Mucosa of stomach (tissue), 1 donor: ENCODE data around the gene FN1.

Source experiments
- H3K27me3 ChIP-seq: one replicate; pipeline ENCODE4 v1.7.0; 2013; ENCODE audit warnings: mild to moderate bottlenecking, low read length; ENCODE audit not compliant: control insufficient read depth, insufficient read depth
- H3K36me3 ChIP-seq: one replicate; pipeline ENCODE4 v1.7.0; 2013; ENCODE audit warnings: low read length; ENCODE audit not compliant: control insufficient read depth, insufficient read depth
- H3K4me1 ChIP-seq: one replicate; pipeline ENCODE4 v1.7.0; 2013; ENCODE audit warnings: mild to moderate bottlenecking, low read length; ENCODE audit not compliant: control insufficient read depth, insufficient read depth
- H3K4me3 ChIP-seq: one replicate; pipeline ENCODE4 v1.7.0; 2013; ENCODE audit warnings: low read length
- H3K9ac ChIP-seq: one replicate; pipeline ENCODE4 v1.7.0; 2013; ENCODE audit warnings: mild to moderate bottlenecking, low read length, moderate library complexity
- H3K9me3 ChIP-seq: one replicate; pipeline ENCODE4 v1.7.0; 2013; ENCODE audit warnings: mild to moderate bottlenecking, low read length, moderate library complexity; ENCODE audit not compliant: control insufficient read depth
- donor health status: Pancreatic carcinoma.

FN1 gene

DNA sequence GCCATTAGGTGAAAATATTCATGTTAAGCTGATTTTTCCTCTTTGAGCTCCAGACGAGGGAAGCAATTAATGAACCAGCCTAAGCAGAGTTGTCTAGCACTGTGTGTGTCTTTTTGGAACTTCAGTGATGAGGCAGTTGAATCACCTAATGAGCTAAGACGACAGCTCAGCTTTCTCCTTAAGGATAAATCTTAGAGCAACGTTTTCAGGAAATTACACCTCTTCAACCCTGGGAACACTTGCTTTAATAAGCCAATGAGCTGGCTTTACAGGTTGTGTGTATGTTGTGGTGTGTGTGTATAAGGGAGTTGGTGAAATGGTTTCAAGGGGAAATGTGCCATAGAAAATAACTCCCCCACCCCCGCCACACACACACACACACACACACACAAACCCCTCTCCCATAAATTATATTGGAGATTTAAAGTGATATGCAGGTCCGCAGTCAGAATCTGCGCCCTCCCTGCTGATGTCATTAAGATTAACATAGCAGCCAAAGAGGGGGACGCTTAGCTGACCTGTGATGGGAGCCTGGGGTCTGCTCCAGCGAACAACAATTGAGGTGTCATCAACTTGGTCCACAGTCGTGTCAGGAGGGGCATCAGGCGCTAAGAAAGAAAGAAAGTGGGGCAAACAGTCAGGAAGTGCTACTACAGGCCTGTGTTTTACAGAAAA, 28.1 kb downstream of the FN1 start:
- Histone ChIP-seq H3K4me1 (no peaks in the 10 kb centered on the region), H3K36me3 (no peaks in the 10 kb centered on the region), H3K9me3 (no peaks in the 10 kb centered on the region), H3K9ac (no peak overlapping the region), H3K27me3 (no peaks in the 10 kb centered on the region), H3K4me3 (no peak overlapping the region)

DNA sequence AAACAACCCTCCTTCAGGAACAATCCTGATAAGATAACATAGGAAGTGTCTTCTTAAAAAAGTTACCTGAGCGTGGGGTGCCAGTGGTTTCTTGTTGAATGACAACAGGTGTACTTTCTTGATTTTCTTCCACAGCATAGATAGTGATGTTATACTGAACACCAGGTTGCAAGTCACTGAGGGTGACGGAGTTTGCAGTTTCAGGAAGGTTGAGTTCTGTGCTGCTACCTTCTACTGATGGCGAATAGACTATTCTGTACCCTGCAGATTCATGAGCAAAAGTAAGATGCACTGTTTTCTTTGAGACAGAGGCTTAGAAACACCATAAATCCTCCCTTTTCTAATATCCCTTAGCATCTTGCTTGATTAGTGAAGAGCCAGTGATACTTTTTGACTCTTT, 28.8 kb downstream of the FN1 start:
- Histone ChIP-seq H3K9ac (no peak overlapping the region), H3K27me3 (no peaks in the 10 kb centered on the region), H3K4me3 (no peak overlapping the region), H3K4me1 (no peaks in the 10 kb centered on the region), H3K36me3 (no peaks in the 10 kb centered on the region), H3K9me3 (no peaks in the 10 kb centered on the region)

DNA sequence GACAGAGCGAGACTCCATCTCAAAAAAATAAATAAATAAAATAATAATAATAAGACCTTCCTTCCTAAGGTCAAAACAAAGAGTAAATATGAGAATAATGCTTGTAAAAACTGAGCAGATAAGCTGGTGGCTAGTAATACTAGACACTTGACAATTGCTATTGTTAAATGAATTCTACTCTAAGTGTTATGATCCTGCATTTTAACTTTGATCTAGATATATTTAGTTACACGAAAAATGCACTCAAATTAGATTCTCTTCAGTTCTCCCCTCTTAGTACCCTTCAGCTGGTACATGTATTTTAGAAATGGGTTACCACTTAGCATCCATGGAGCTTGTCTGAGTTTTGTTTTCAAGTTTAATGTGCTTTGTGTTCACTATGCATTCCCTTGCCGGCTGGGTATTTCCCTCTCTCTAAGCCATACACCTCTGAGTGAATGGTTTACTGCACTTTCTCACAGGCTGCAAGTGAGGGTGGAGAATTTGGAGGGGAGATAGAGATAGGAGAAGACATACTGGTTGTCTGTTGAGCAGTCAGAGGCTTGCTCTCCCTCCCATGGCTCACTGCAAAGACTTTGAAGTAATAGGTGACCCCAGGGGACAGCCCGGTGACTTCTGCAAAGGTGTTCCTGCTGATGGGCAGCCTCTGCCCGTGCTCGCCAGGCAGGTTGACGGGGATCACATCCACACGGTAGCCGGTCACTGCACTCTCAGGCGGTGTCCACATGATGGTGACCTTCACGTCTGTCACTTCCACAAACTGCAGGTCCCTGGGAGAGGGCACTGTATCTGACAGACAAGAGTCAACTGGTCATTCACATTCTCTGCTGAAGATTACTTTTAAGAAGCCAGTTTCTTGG, 29.9 kb downstream of the FN1 start:
- Histone ChIP-seq H3K4me1 (no peaks in the 10 kb centered on the region), H3K27me3 (no peaks in the 10 kb centered on the region), H3K4me3 (no peak overlapping the region), H3K36me3 (no peaks in the 10 kb centered on the region), H3K9ac (no peak overlapping the region), H3K9me3 (no peaks in the 10 kb centered on the region)

DNA sequence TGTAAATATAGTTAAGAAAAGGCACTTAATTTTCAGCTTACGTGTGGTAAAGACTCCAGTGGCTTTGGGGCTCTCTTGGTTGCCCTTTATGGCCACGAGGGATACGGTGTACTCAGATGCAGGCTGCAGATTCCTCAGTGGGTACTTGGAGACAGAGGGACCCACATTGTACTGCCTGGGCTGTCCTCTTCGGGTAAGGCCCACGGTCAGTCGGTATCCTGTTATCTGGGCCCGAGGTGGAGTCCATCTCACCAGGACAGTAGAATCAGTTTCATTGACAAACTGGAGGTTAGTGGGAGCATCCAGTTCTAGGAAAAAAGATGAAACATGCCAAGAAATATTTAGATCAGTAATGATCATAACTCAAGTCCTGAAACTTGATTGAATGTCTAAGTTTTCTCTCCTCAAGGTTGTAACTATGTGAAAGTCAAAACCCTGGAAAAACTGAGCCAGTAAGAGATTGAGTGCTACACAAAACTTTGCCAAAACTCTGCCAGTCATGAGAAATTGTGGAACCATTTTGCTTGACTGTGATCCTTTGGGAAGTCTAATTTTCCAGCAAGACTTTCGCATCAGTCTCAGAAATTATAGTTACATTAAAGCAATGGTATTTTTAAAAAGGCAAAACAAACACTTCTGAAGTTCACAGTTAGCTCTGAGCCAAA, 31.4 kb downstream of the FN1 start:
- Histone ChIP-seq H3K27me3 (no peaks in the 10 kb centered on the region), H3K36me3 (no peaks in the 10 kb centered on the region), H3K4me3 (no peak overlapping the region), H3K9me3 (no peaks in the 10 kb centered on the region), H3K9ac (no peak overlapping the region), H3K4me1 (no peaks in the 10 kb centered on the region)

DNA sequence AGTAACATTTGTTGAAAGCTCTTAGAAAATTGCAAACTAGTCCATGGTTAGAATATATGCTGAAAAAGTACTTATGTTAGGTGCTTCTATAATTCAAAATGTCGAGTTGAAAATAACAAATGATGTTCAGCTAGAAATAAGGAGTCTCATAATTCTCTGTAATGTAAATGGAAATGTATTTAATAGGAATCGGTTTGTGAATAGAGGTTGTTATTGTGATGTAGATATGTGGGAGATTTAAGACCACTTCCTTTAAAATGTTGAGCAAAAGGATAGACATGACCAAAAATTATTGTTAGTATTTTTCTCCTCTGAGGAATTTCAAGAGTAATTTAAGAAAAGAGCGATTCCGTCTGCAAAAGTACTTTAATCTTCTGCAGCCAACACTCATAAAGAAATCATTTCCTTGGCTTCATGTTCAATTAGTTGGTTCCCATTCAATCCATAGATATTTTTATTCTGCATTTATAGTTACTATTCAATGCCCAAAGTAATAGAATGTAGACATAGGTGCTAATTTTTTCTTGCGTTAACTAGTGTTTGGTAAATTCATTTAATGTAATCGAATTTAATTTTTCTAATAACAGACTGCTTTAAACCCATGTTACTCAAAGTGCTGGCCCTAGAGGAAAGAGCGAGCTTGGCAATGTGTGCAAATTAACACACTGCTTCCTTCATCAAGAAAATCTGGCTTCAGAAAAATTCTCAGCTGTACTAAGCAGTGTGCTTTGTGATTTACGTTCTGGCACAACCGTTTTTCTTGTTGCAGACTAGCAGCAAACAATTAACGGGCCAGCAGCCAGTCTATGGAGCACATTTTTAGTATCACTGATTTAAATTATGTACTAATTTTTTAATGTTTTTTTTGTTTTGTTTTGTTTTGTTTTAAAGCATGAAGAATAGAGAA, 32.2 kb downstream of the FN1 start:
- no peaks in the 10 kb centered on the region for H3K4me1 ChIP-seq
- no peaks in the 10 kb centered on the region for H3K36me3 ChIP-seq
- no peak overlapping the region for H3K4me3 ChIP-seq
- H3K9ac ChIP-seq, result no peak overlapping the region
- no peaks in the 10 kb centered on the region for H3K9me3 ChIP-seq
- no peaks in the 10 kb centered on the region for H3K27me3 ChIP-seq

DNA sequence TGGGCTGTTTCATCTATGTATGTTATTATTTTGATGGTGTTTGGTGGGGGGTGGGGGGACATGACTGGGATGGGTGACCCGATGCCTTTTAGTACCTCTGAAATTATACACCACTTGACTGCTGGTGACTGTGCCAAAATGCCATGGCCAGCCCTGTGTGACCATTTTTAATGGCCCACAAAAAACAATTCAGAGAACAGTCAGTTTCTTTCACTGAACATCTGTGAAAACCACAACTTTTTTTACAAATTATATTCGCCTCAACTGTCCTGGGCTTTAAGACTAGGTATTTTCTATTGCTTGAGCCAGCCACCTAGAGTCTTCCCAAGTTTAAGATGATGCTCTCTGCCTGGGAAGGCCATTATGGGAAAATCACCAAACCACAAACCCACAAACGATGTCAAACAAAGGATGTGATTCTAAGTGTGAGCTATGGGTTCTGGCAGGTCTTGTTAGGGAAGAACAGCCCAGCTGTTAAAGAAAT, 33.9 kb downstream of the FN1 start:
- no peaks in the 10 kb centered on the region for H3K27me3 ChIP-seq
- H3K9ac ChIP-seq, result no peak overlapping the region
- H3K36me3 ChIP-seq, result no peaks in the 10 kb centered on the region
- H3K4me3 ChIP-seq, result no peak overlapping the region
- H3K4me1 ChIP-seq, result no peaks in the 10 kb centered on the region
- H3K9me3 ChIP-seq, result no peaks in the 10 kb centered on the region

DNA sequence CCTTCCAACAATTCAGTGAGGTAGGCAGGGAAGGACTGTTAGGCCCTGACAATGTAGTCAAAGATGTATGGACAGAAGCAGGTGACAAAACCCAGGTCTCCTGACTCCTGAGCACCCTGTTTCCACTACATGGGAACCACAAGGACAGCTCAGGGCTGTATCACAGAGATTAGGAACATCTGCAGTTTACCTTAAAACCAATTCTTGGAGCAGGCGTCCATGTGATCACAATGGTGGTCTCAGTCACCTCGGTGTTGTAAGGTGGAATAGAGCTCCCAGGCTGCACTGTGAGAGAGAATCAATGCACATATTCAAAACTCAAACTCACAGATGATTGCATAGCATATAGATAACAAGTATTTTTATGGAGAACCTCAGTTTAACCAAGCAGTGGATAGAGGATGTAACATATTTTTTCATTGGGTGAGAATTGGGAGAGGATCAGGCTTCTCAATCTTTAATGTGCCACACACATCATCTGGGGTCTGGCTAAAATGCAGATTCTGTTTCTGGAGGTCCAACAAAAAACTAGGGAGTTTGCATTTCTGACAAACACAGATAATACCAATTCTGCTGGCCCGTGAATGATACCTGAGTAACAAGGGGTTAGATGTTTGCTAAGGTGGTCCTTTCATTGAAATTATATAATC, 36.7 kb downstream of the FN1 start:
- H3K9ac ChIP-seq, result no peak overlapping the region
- no peaks in the 10 kb centered on the region for H3K9me3 ChIP-seq
- no peak overlapping the region for H3K4me3 ChIP-seq
- H3K4me1 ChIP-seq, result no peaks in the 10 kb centered on the region
- no peaks in the 10 kb centered on the region for H3K27me3 ChIP-seq
- no peaks in the 10 kb centered on the region for H3K36me3 ChIP-seq

DNA sequence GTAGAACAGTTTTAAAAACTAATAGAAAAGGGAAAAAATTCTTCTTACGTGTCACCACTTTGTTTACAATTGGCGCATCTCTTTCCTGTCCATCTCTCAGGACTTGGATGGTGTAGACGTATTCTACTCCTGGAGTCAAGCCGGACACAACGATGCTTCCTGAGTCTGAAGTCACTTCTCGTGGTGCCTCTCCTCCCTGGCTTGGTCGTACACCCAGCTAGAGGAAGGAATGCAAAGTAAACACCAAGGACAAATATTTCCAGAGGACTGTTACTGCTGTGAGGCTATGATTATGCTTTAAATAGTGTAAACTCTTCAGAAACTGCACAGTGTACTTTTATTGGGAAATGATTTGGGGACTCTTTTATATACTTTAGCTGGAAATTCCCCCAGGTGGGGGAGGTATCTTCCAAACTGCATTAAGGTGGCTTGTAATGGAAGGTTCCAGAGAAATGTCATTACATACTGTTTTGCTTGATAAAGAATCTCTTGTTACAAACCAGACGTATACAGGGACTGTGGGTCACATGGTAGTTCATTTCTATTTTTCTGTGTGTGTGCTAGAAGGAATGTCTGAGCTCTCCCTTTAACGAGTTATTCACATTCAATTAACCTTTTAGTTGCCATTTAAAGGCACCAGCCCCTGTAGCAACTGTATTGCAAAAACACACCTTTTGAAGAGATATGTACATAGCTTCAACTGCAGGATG, 38.1 kb downstream of the FN1 start:
- no peaks in the 10 kb centered on the region for H3K36me3 ChIP-seq
- no peaks in the 10 kb centered on the region for H3K27me3 ChIP-seq
- no peaks in the 10 kb centered on the region for H3K9me3 ChIP-seq
- H3K4me1 ChIP-seq, result no peaks in the 10 kb centered on the region
- H3K9ac ChIP-seq, result no peak overlapping the region
- no peak overlapping the region for H3K4me3 ChIP-seq

DNA sequence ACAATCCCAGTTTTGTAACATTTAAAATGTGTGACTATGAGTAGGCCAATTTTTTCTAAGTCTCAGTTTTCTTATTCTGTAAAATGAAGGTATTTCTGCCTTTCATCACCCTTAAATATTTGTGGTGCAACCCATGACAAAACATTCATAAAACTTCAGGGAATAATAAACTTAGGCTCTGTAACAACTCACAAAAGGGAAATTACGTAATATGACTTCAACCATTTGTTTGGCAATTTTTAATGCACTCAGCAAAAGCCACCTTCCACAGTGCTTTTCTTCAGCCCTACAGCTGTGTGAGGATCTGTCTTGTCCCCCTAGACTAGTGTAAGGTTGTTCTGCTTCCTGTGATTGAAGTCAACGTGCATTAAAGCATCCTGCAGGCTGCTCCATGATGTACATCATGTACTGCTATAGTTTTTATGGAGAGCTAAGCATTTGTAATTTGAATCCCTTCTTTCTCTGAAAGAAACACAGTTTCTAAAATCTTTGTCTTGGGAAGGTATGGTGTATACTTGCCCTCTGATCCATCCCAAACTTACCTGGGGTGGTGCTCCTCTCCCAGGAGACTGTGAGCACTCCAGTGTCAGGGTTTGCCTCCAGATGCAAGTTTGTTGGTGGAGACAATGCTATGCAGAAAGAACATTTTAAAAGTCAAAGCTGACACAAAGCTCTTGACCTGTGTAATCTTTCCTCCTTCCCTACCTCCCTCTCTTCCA, 39.1 kb downstream of the FN1 start:
- Histone ChIP-seq H3K9me3 (no peaks in the 10 kb centered on the region), H3K27me3 (no peaks in the 10 kb centered on the region), H3K36me3 (no peaks in the 10 kb centered on the region), H3K9ac (no peak overlapping the region), H3K4me1 (no peaks in the 10 kb centered on the region), H3K4me3 (no peak overlapping the region)

DNA sequence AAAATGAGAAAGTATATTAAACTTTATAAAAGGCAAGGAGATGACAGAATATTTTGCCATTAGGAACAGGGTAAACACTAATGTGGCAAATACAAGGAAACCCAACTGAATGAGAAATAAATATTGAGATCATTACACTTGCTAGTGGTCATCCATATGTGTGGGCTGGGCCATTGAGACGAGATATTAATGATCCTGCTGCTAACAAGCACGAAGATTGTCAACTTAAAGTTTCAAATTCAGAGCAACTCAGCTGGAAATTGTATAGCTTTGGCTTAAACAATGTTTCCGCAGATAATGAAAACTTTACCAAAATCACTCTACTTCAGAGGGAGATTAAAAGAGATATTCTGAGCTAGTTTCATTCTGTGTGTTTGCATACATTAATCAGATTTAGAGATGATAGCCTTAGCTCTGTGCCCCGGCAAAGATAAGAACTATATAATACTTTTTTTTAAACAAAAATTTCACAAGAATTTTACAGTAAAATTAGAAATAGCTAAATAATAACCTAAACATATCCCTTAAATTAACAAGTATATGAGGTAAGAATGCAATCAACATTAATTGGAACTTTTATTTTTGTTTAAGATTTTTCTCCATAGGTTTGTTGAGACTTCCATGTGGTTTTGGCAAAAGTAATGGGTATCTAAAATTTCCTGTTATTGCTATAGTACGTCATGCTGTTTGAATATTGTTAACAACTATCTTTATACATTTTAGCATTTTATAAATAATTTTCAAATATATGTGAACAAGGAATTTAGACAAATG, 40.0 kb downstream of the FN1 start:
- Histone ChIP-seq H3K4me1 (no peaks in the 10 kb centered on the region), H3K36me3 (no peaks in the 10 kb centered on the region), H3K4me3 (no peak overlapping the region), H3K9ac (no peak overlapping the region), H3K27me3 (no peaks in the 10 kb centered on the region), H3K9me3 (no peaks in the 10 kb centered on the region)
